Erythroblast (primary cell): ENCODE measurements around the gene C1S.

Source experiments
- GATA1 ChIP-seq: IDR thresholded peaks from 2 replicates; pipeline ENCODE4 v1.6.1; 2011; ENCODE audit warnings: low read depth, mild to moderate bottlenecking, control low read depth, low read length, moderate library complexity
- POLR2A ChIP-seq: IDR thresholded peaks from 2 replicates; pipeline ENCODE4 v1.6.1; 2011; ENCODE audit warnings: mild to moderate bottlenecking, low read length

GRCh38 chr12:7075939-7076338 is 15.4 kb downstream of the C1S start:
- TF ChIP-seq POLR2A (no peak), GATA1 (no peak)
